Neuronal stem cell (in vitro differentiated cells): ENCODE results near the gene TSHZ3.

Source experiments
- DNase-seq: peaks from one replicate; pipeline ENCODE4 v3.0.0-alpha.2; 2013; ENCODE audit warnings: low spot score
- H2AFZ ChIP-seq: one replicate; pipeline ENCODE4 v1.6.1; 2013; ENCODE audit warnings: mild to moderate bottlenecking, low read length, inconsistent platforms
- H2AK5ac ChIP-seq: 2 replicates; pipeline ENCODE4 v1.6.1; 2013; ENCODE audit warnings: low read depth, mild to moderate bottlenecking, inconsistent platforms, low read length, moderate library complexity, mixed read lengths
- H2BK120ac ChIP-seq: 2 replicates; pipeline ENCODE4 v1.6.1; 2013; ENCODE audit warnings: low read depth, mild to moderate bottlenecking, inconsistent platforms, low read length, moderate library complexity, mixed read lengths
- H2BK12ac ChIP-seq: one replicate; pipeline ENCODE4 v1.6.1; 2013; ENCODE audit warnings: low read length, inconsistent platforms
- H2BK15ac ChIP-seq: 2 replicates; pipeline ENCODE4 v1.6.1; 2013; ENCODE audit warnings: mild to moderate bottlenecking, low read length, inconsistent platforms, mixed read lengths
- H2BK5ac ChIP-seq: one replicate; pipeline ENCODE4 v1.6.1; 2013; ENCODE audit warnings: inconsistent platforms, mild to moderate bottlenecking, low read length, moderate library complexity
- H3K14ac ChIP-seq: one replicate; pipeline ENCODE4 v1.6.1; 2013; ENCODE audit warnings: low read length, inconsistent platforms
- H3K18ac ChIP-seq: 2 replicates; pipeline ENCODE4 v1.6.1; 2013; ENCODE audit warnings: low read length, inconsistent platforms
- H3K23ac ChIP-seq: 2 replicates; pipeline ENCODE4 v1.6.1; 2013; ENCODE audit warnings: low read depth, mild to moderate bottlenecking, mixed read lengths, low read length, inconsistent platforms; ENCODE audit not compliant: poor library complexity
- H3K27ac ChIP-seq: replicated peaks from 3 replicates; pipeline ENCODE4 v1.5.1; 2013; ENCODE audit warnings: low read length, inconsistent platforms
- H3K27me3 ChIP-seq, 3 experiments: 2 replicates each; pipeline ENCODE4 v1.6.1; 2013; ENCODE audit warnings: low read length in 3 of 3, mild to moderate bottlenecking in 2 of 3, inconsistent platforms in 1 of 3, low read depth in 1 of 3, mixed read lengths in 1 of 3, moderate library complexity in 1 of 3; ENCODE audit not compliant: control insufficient read depth in 3 of 3, insufficient read depth in 3 of 3
- H3K36me3 ChIP-seq, 2 donors: replicated peaks in 1 of 2; 2 replicates each; pipeline ENCODE4 v1.6.1; 2013; ENCODE audit warnings: low read length in 2 of 2; ENCODE audit not compliant: control insufficient read depth in 2 of 2, insufficient read depth in 2 of 2
- H3K4ac ChIP-seq: 2 replicates; pipeline ENCODE4 v1.6.1; 2013; ENCODE audit warnings: inconsistent platforms, mild to moderate bottlenecking, low read length, moderate library complexity
- H3K4me1 ChIP-seq, 2 donors: 1 replicate in 1 of 2; 2 replicates in 1 of 2; pipeline ENCODE4 v1.6.1; 2013; ENCODE audit warnings: low read length in 2 of 2, low read depth in 1 of 2; ENCODE audit not compliant: control insufficient read depth in 2 of 2, insufficient read depth in 1 of 2
- H3K4me2 ChIP-seq: one replicate; pipeline ENCODE4 v1.6.1; 2013; ENCODE audit warnings: mild to moderate bottlenecking, low read length, inconsistent platforms; ENCODE audit not compliant: insufficient read depth, poor library complexity, severe bottlenecking
- H3K4me3 ChIP-seq, 2 donors: 2 replicates each; pipeline ENCODE4 v1.5.1; 2013; ENCODE audit warnings: low read length in 2 of 2, mild to moderate bottlenecking in 2 of 2, inconsistent platforms in 1 of 2, moderate library complexity in 1 of 2
- H3K79me1 ChIP-seq: one replicate; pipeline ENCODE4 v1.6.1; 2013; ENCODE audit warnings: low read depth, mild to moderate bottlenecking, inconsistent platforms, low read length, moderate library complexity
- H3K9ac ChIP-seq: one replicate; pipeline ENCODE4 v1.6.1; 2013; ENCODE audit warnings: mild to moderate bottlenecking, low read depth, low read length, inconsistent platforms; ENCODE audit not compliant: poor library complexity
- H3K9me3 ChIP-seq, 2 donors: replicated peaks in 1 of 2; 2 replicates each; pipeline versions ENCODE3 to v1.6.1; 2013; ENCODE audit warnings: low read length in 2 of 2, mild to moderate bottlenecking in 2 of 2, inconsistent platforms in 1 of 2, low read depth in 1 of 2, mixed read lengths in 1 of 2, moderate library complexity in 1 of 2; ENCODE audit not compliant: control insufficient read depth in 2 of 2, insufficient read depth in 1 of 2
- H4K8ac ChIP-seq: one replicate; pipeline ENCODE4 v1.6.1; 2013; ENCODE audit warnings: low read depth, mild to moderate bottlenecking, inconsistent platforms, low read length, moderate library complexity
- H4K91ac ChIP-seq: one replicate; pipeline ENCODE4 v1.6.1; 2013; ENCODE audit warnings: low read length, low read depth, mild to moderate bottlenecking, inconsistent platforms; ENCODE audit not compliant: poor library complexity
- WGBS, 2 donors: extraction: QIAGEN DNeasy Blood & Tissue Kit; methylation state at CpG; one replicate each; pipeline ENCODE4 v1.1.7; 2013; ENCODE audit warnings: missing lambda C conversion rate in 2 of 2, mixed read lengths in 1 of 2; ENCODE audit not compliant: insufficient read length in 2 of 2, insufficient replicate concordance in 1 of 2; ENCODE audit errors: extremely low coverage in 2 of 2; 5-methylcytosine and 5-hydroxymethylcytosine counted together

TSHZ3 gene

GRCh38 chr19:31364963-31365362 lies 15.7 kb upstream of the TSHZ3 start:
- no peak overlapping the region for H2BK5ac ChIP-seq
- H2BK120ac ChIP-seq: no peak overlapping the region
- H3K4me1 ChIP-seq: no peaks in the 10 kb centered on the region
- WGBS, 2 donors: no CpG with 5 or more reads among the region's 3 CpGs
- no peak overlapping the region for H4K91ac ChIP-seq
- H3K4ac ChIP-seq: no peak overlapping the region
- H3K18ac ChIP-seq: no peak overlapping the region
- no peak for DNase-seq
- H3K27me3 ChIP-seq: peaks cover 0 to 7% (median 2%) of the 10 kb centered on the region in 3 experiments
- no peak overlapping the region for H2AFZ ChIP-seq
- H4K8ac ChIP-seq: no peak overlapping the region
- H3K79me1 ChIP-seq: no peaks in the 10 kb centered on the region
- H3K9me3 ChIP-seq: no peaks in the 10 kb centered on the region
- H3K4me3 ChIP-seq: no peak overlapping the region
- H3K23ac ChIP-seq: no peak overlapping the region
- no peak overlapping the region for H3K14ac ChIP-seq
- no peak overlapping the region for H3K9ac ChIP-seq
- no peaks in the 10 kb centered on the region for H3K36me3 ChIP-seq
- no peak overlapping the region for H2AK5ac ChIP-seq
- H3K27ac ChIP-seq: no peak overlapping the region
- no peak overlapping the region for H2BK15ac ChIP-seq
- H2BK12ac ChIP-seq: no peak overlapping the region
- no peak overlapping the region for H3K4me2 ChIP-seq

- H3K4ac ChIP-seq: no peak overlapping the region
- H3K23ac ChIP-seq: no peak overlapping the region
- H4K8ac ChIP-seq: no peak overlapping the region
- H2AK5ac ChIP-seq: no peak overlapping the region
- no peak for DNase-seq
- no peak overlapping the region for H3K27ac ChIP-seq
- no peak overlapping the region for H2AFZ ChIP-seq
- no peak overlapping the region for H2BK5ac ChIP-seq
- no peak overlapping the region for H3K4me2 ChIP-seq
- H2BK120ac ChIP-seq: no peak overlapping the region
- H2BK12ac ChIP-seq: no peak overlapping the region
- H3K4me3 ChIP-seq: no peak overlapping the region
- H3K9me3 ChIP-seq: no peaks in the 10 kb centered on the region
- H3K14ac ChIP-seq: no peak overlapping the region
- H3K27me3 ChIP-seq: peaks cover 2 to 30% (median 15%) of the 10 kb centered on the region in 3 experiments
- no peak overlapping the region for H4K91ac ChIP-seq
- no peak overlapping the region for H2BK15ac ChIP-seq
- H3K36me3 ChIP-seq: no peaks in the 10 kb centered on the region
- no peak overlapping the region for H3K9ac ChIP-seq
- no peaks in the 10 kb centered on the region for H3K4me1 ChIP-seq
- H3K18ac ChIP-seq: no peak overlapping the region
- no CpG with 5 or more reads among the region's 5 CpGs for WGBS, 2 donors
- no peaks in the 10 kb centered on the region for H3K79me1 ChIP-seq
Measured at GRCh38 chr19:31361728-31362127, 12.5 kb upstream of the TSHZ3 start.

GRCh38 chr19:31357315-31357673 lies 8.1 kb upstream of the TSHZ3 start:
- WGBS, 2 donors: no CpG with 5 or more reads among the region's 10 CpGs
- Histone ChIP-seq H3K79me1 (no peaks in the 10 kb centered on the region), H3K4me3 (no peak overlapping the region), H4K8ac (no peak overlapping the region), H3K36me3 (no peaks in the 10 kb centered on the region), H3K27me3 (peaks cover 34 to 75% (median 60%) of the 10 kb centered on the region in 3 experiments), H2BK12ac (no peak overlapping the region), H3K14ac (no peak overlapping the region), H2BK120ac (no peak overlapping the region), H2AFZ (no peak overlapping the region), H3K9ac (no peak overlapping the region), H3K23ac (no peak overlapping the region), H3K9me3 (peaks cover under 1 to 2% of the 10 kb centered on the region in 2 donors), H3K4me1 (peaks cover 0 to 2% of the 10 kb centered on the region in 2 donors), H3K18ac (no peak overlapping the region), H3K4ac (no peak overlapping the region), H4K91ac (no peak overlapping the region), H3K4me2 (no peak overlapping the region), H2BK15ac (no peak overlapping the region), H3K27ac (no peak overlapping the region), H2AK5ac (no peak overlapping the region), H2BK5ac (no peak overlapping the region)
- DNase-seq: no peak

- H3K4ac ChIP-seq: no peak overlapping the region
- no peaks in the 10 kb centered on the region for H3K79me1 ChIP-seq
- H2BK12ac ChIP-seq: no peak overlapping the region
- H2BK5ac ChIP-seq: no peak overlapping the region
- DNase-seq: no peak
- H2BK15ac ChIP-seq: no peak overlapping the region
- H3K4me1 ChIP-seq: peaks cover 0 to 4% of the 10 kb centered on the region in 2 donors
- H3K14ac ChIP-seq: no peak overlapping the region
- no CpG with 5 or more reads among the region's 33 CpGs for WGBS, 2 donors
- no peaks in the 10 kb centered on the region for H3K36me3 ChIP-seq
- H3K27me3 ChIP-seq: peaks cover 38 to 80% (median 65%) of the 10 kb centered on the region in 3 experiments
- H4K91ac ChIP-seq: no peak overlapping the region
- H3K9ac ChIP-seq: no peak overlapping the region
- H2BK120ac ChIP-seq: no peak overlapping the region
- no peak overlapping the region for H4K8ac ChIP-seq
- H2AK5ac ChIP-seq: no peak overlapping the region
- H3K18ac ChIP-seq: no peak overlapping the region
- no peak overlapping the region for H2AFZ ChIP-seq
- no peak overlapping the region for H3K4me3 ChIP-seq
- H3K4me2 ChIP-seq: no peak overlapping the region
- H3K27ac ChIP-seq: no peak overlapping the region
- no peak overlapping the region for H3K23ac ChIP-seq
- peaks cover 4 to 5% of the 10 kb centered on the region in 2 donors for H3K9me3 ChIP-seq
Measured at GRCh38 chr19:31356587-31357314, 7.5 kb upstream of the TSHZ3 start.
